Islet of Langerhans (tissue), 1 donor: ENCODE data around the gene MGLL.

Experiments
- FAIRE-seq: peaks from one replicate; lab custom pipeline; 2011; peaks lifted over from hg19 to GRCh38; lab: Jason Lieb, UNC

MGLL gene

GRCh38 chr3:127809611-127810010, 12.7 kb downstream of the MGLL start:
- no peak for FAIRE-seq

DNA sequence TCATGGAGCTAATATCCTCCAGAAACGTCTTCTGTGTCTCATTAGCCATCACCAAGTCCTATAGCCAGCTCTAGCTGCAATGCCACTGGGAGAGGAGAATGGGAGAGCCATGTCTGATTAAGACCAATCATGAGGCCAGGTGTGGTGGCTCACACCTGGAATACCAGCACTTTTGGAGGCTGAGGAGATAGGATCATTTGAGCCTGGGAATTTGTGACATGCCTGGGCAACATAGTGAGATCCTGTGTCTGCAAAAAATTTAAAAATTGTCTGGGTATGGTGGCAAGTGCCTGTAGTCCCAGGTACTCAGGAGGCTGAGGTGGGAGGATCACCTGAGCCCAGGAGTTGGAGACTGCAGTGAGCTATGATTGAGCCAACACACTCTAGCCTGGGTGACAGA, 13.1 kb downstream of the MGLL start:
- no peak for FAIRE-seq

- FAIRE-seq, result no peak
These were observed 14.1 kb downstream of the MGLL start for GRCh38 chr3:127808197-127808596.

DNA sequence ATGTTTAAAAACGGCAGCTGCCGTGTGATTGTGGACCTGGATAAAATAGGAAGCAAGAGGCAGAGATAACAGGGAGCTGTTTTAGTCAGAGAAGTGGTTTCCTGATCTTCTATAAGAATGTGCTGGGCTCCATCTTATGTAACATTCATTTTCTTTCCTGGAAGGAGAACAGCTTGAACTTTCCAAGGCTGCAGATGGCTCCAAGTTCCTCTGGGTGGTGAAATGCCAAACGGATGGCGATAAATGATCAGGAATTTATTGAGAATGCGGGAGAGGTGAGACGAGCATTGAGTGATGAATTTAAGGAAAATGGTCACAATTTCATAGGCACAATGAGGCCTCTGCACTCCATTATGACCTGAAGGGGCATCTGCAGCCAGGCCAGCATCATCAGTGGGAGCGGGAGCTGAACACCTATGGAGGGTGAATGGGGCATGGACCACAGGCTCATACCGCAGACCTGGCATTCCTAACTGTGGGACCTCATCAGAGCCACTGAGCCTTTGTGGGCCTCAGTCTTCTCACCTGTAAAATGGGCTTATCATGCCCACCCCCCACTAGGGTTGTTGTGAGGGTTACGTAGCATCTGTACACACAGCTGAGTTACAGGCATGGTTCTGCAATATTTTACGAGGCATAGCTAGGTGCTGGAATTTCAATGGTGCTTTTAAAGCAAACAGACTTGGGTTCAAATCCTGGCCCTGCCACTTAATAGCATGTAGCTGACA, 17.1 kb downstream of the MGLL start:
- no peak for FAIRE-seq

GRCh38 chr3:127804141-127804540, 18.2 kb downstream of the MGLL start:
- no peak for FAIRE-seq

DNA sequence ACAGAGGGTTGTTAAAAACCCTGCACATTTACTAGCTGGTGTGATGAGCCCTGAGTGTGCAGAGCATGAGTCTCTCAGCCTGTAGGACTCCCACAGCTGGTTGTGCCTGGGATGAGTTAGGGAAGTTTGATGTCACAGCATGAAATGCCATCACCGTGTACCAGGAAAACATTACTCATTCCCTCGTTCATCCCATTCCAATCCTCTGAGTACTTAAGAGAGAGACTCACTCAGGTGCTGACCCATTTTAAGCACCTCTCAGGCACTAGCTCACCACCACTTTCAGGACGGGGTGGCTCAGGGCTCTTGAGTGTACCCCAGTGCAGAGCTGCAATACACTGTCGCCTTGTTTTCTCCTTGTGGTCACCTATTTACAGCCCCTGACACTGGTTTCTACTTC, 18.7 kb downstream of the MGLL start:
- no peak for FAIRE-seq

DNA sequence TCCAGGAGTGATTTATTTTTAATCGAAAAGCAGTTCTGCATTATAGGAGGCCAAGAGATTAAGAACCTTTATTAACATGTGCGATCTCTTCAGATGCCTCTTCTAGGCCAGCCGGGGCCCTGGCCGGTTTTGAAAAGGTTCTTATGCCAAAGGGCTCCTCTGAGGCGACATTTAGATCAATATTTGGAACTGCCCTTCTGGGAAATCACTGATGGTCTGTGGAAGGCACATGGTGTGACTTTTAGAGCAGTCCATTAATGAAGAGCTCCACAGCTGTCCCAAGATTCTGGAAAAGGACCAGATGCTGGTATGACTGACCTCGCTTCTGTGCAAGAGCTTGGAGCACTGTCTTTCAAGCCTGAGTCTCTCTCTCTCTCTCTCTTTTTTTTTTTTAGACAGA, 19.7 kb downstream of the MGLL start:
- FAIRE-seq, result no peak

- no peak for FAIRE-seq
These were observed 20.5 kb downstream of the MGLL start for GRCh38 chr3:127801731-127802313.

- FAIRE-seq, result no peak
These were observed 21.8 kb downstream of the MGLL start for GRCh38 chr3:127800508-127800907.

GRCh38 chr3:127799476-127800222, 22.7 kb downstream of the MGLL start:
- FAIRE-seq, result no peak

DNA sequence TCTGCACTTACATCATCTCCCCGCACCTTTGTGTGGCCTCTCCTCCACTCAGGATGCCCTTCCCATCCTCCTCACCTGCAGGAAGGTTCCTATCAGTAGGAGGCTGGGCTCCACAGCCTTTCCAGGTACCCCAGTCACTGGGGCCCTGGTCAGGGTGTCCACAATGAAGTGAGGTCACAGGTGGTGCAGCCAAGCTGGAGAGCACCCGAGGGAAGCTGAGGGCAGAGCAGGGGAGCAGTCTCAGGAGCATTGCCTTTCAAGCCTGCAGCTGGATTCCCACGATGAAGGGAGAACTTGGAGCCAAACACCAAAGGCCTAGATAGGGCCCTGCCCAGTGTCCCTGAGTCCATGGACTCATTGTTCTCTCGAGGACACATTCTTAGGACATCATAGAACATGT, 23.6 kb downstream of the MGLL start:
- FAIRE-seq, result no peak

GRCh38 chr3:127796831-127797150, 25.5 kb downstream of the MGLL start:
- FAIRE-seq, result no peak

GRCh38 chr3:127796045-127796830, 26.1 kb downstream of the MGLL start:
- no peak for FAIRE-seq

GRCh38 chr3:127794972-127795371, 27.3 kb downstream of the MGLL start:
- FAIRE-seq, result no peak

- FAIRE-seq, result no peak
These were observed 27.9 kb downstream of the MGLL start for GRCh38 chr3:127794402-127794801.

DNA sequence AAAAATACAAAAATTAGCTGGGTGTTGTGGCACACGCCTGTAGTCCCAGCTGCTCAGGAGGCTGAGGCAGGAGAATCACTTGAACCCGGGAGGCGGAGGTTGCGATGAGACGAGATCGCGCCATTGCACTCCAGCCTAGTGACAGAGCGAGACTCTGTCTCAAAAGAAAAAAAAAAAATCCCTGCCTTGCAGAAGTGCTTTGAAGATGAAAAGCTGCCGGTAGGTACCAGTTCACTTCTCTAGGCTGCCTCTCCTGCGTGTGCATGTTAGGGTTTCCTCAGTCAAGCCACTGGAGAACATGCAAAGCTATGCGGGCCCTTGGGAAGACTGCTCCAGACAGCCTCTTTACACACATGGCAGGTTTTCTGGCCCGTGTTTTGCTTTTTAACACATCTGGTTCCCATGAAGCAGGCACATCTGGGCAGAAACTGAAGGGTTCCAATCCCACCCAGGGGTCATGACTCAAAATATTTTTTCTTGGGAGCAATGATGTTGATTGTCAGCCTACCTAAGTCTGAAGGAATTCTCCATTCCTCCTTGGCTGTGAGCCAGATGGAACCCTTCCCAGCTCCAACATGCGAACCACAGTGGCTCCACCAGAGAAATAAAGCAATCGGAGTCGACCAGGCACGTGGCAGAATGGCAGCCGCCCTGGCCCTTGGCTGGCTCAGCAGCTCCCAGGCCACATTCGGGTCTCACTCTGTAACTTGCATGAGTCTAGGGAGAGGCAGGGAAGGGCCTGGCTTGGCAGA, 29.6 kb downstream of the MGLL start:
- FAIRE-seq, result no peak

GRCh38 chr3:127791221-127791913, 30.9 kb downstream of the MGLL start:
- FAIRE-seq, result no peak

- no peak for FAIRE-seq
These were observed 31.5 kb downstream of the MGLL start for GRCh38 chr3:127790882-127791183.

GRCh38 chr3:127789990-127790881, 32.1 kb downstream of the MGLL start:
- no peak for FAIRE-seq

- no peak for FAIRE-seq
These were observed 33.3 kb downstream of the MGLL start for GRCh38 chr3:127789051-127789450.

DNA sequence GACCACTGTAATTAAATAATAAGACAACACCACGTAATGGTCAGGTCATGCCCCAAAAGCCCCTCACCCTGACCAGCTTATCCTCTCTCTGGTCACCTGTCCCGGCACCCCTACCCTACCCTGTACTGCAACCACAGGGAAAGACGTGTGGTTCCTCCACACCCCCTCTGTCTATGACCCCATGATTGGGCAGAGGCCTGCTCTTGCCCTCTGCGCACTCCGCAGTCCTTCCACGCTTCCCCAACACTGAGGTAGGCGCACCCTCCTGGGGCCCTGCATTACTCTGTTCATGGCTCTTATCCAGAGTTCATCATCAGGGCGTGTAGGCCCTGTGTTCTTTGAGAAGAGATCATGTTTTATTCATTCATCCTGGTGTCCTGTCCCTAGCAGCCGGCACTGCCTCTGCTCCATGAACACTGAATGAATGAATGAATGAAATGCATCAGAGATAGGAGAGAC, 33.8 kb downstream of the MGLL start:
- FAIRE-seq, result no peak
